SK-N-SH treated with all-trans-retinoic acid at 6 μM for 48 hours (cell line): ENCODE results near the gene FGD3.

ENCODE experiments used
- ATAC-seq: fragments of 200-7000 bp; cut with Tn5 transposase; 3 replicates; pipeline ENCODE4 v1.9.1; 2020; ENCODE audit warnings: mild to moderate bottlenecking, moderate library complexity
- ARNTL ChIP-seq: fragments of 450-650 bp; formaldehyde crosslinking; IDR thresholded peaks from 2 replicates; pipeline ENCODE4 v1.5.0; 2020; ENCODE audit warnings: low read depth, mild to moderate bottlenecking, moderate library complexity, borderline replicate concordance
- CREB5 ChIP-seq: fragments of 250-450 bp; sonication (Bioruptor Pico); IDR thresholded peaks from 2 replicates; pipeline ENCODE4 v1.5.1; 2020; ENCODE audit warnings: low read depth, mild to moderate bottlenecking, moderate library complexity
- CSDC2 ChIP-seq: fragments of 250-450 bp; sonication (Bioruptor Pico); IDR thresholded peaks from 2 replicates; pipeline ENCODE4 v1.5.0; 2020; ENCODE audit warnings: mild to moderate bottlenecking, moderate library complexity
- CSRNP3 ChIP-seq: fragments of 250-450 bp; sonication (Bioruptor Pico); IDR thresholded peaks from 2 replicates; pipeline ENCODE4 v1.5.1; 2021; ENCODE audit warnings: mild to moderate bottlenecking, moderate library complexity
- ESRRG ChIP-seq: fragments of 250-450 bp; sonication (Bioruptor Pico); IDR thresholded peaks from 2 replicates; pipeline ENCODE4 v1.6.1; 2021; ENCODE audit warnings: mild to moderate bottlenecking
- GLIS3 ChIP-seq: fragments of 250-450 bp; sonication (Bioruptor Pico); IDR thresholded peaks from 2 replicates; pipeline ENCODE4 v1.5.0; 2020; ENCODE audit warnings: mild to moderate bottlenecking, moderate library complexity
- ISL1 ChIP-seq: fragments of 250-450 bp; sonication (Bioruptor Pico); IDR thresholded peaks from 2 replicates; pipeline ENCODE4 v2.1.2; 2022; ENCODE audit warnings: mild to moderate bottlenecking, moderate library complexity
- OSR1 ChIP-seq: fragments of 250-450 bp; sonication (Bioruptor Pico); IDR thresholded peaks from 2 replicates; pipeline ENCODE4 v1.8.0; 2022; ENCODE audit warnings: moderate library complexity, mild to moderate bottlenecking, inconsistent platforms
- PATZ1 ChIP-seq: fragments of 250-450 bp; sonication (Bioruptor Pico); IDR thresholded peaks from 2 replicates; pipeline ENCODE4 v1.8.0; 2020; ENCODE audit warnings: mild to moderate bottlenecking, moderate library complexity, borderline replicate concordance
- POU6F1 ChIP-seq: fragments of 250-450 bp; sonication (Bioruptor Pico); IDR thresholded peaks from 2 replicates; pipeline ENCODE4 v1.8.0; 2021; ENCODE audit warnings: low read depth, mild to moderate bottlenecking, moderate library complexity, borderline replicate concordance
- PPARA ChIP-seq: fragments of 250-450 bp; sonication (Bioruptor Pico); IDR thresholded peaks from 2 replicates; pipeline ENCODE4 v1.5.0; 2020; ENCODE audit warnings: mild to moderate bottlenecking, borderline replicate concordance
- SNAI2 ChIP-seq: fragments of 250-450 bp; sonication (Bioruptor Pico); IDR thresholded peaks from 2 replicates; pipeline ENCODE4 v1.5.0; 2020; ENCODE audit warnings: mild to moderate bottlenecking, moderate library complexity
- TCF4 ChIP-seq: fragments of 250-450 bp; sonication (Bioruptor Pico); IDR thresholded peaks from 2 replicates; pipeline ENCODE4 v1.8.0; 2021; ENCODE audit warnings: mild to moderate bottlenecking, moderate library complexity, borderline replicate concordance
- TOX ChIP-seq: fragments of 250-450 bp; sonication (Bioruptor Pico); IDR thresholded peaks from 2 replicates; pipeline ENCODE4 v1.8.0; 2021; ENCODE audit warnings: mild to moderate bottlenecking, moderate library complexity, borderline replicate concordance
- TSHZ2 ChIP-seq: fragments of 250-450 bp; sonication (Bioruptor Pico); IDR thresholded peaks from 2 replicates; pipeline ENCODE4 v1.5.0; 2020; ENCODE audit warnings: mild to moderate bottlenecking, moderate library complexity
- ZC3H10 ChIP-seq: fragments of 250-450 bp; sonication (Bioruptor Pico); IDR thresholded peaks from 2 replicates; pipeline ENCODE4 v1.5.1; 2021; ENCODE audit warnings: mild to moderate bottlenecking, moderate library complexity
- ZFP3 ChIP-seq: fragments of 250-450 bp; sonication (Bioruptor Pico); IDR thresholded peaks from 2 replicates; pipeline ENCODE4 v1.5.0; 2020; ENCODE audit warnings: mild to moderate bottlenecking, moderate library complexity
- ZNF565 ChIP-seq: fragments of 450-650 bp; formaldehyde crosslinking; conservative IDR thresholded peaks from 2 replicates; pipeline ENCODE4 v1.5.0; 2020; ENCODE audit warnings: low read depth, mild to moderate bottlenecking, moderate library complexity
- ZNF70 ChIP-seq: fragments of 450-650 bp; formaldehyde crosslinking; IDR thresholded peaks from 2 replicates; pipeline ENCODE4 v1.5.0; 2020; ENCODE audit warnings: mild to moderate bottlenecking, moderate library complexity
- ZNF8 ChIP-seq: fragments of 450-650 bp; formaldehyde crosslinking; IDR thresholded peaks from 2 replicates; pipeline ENCODE4 v1.5.0; 2020; ENCODE audit warnings: mild to moderate bottlenecking, moderate library complexity

FGD3 gene

GRCh38 chr9:93077367-93077766 lies 130.0 kb downstream of the FGD3 start:
- TF ChIP-seq ZC3H10 (CRISPR knock-in tag) (no peak), ZFP3 (peak; percentile 92)
- no peak for ATAC-seq

GRCh38 chr9:93077811-93078210 lies 130.5 kb downstream of the FGD3 start:
- TF ChIP-seq CSDC2 (CRISPR knock-in tag): no peak
- no peak for TF ChIP-seq POU6F1 (CRISPR knock-in tag)
- no peak for TF ChIP-seq TCF4
- TF ChIP-seq ARNTL (CRISPR knock-in tag): no peak
- no peak for TF ChIP-seq TOX (CRISPR knock-in tag)
- no peak for TF ChIP-seq OSR1 (CRISPR knock-in tag)
- no peak for TF ChIP-seq PATZ1 (CRISPR knock-in tag)
- no peak for TF ChIP-seq ESRRG (CRISPR knock-in tag)
- TF ChIP-seq CREB5 (CRISPR knock-in tag): no peak
- TF ChIP-seq ZNF8: no peak
- TF ChIP-seq SNAI2 (CRISPR knock-in tag): no peak
- TF ChIP-seq ZFP3: no peak
- no peak for TF ChIP-seq ISL1 (CRISPR knock-in tag)
- TF ChIP-seq ZNF70: no peak
- no peak for TF ChIP-seq ZNF565 (CRISPR knock-in tag)
- no peak for TF ChIP-seq CSRNP3
- ATAC-seq: no peak

GRCh38 chr9:93079371-93079770 lies 132.0 kb downstream of the FGD3 start:
- TF ChIP-seq ZNF8: no peak
- no peak for TF ChIP-seq GLIS3
- TF ChIP-seq CSRNP3: no peak
- no peak for TF ChIP-seq OSR1 (CRISPR knock-in tag)
- no peak for TF ChIP-seq ISL1 (CRISPR knock-in tag)
- TF ChIP-seq TCF4: no peak
- no peak for TF ChIP-seq SNAI2 (CRISPR knock-in tag)
- no peak for TF ChIP-seq CSDC2 (CRISPR knock-in tag)
- ATAC-seq: no peak

GRCh38 chr9:93080406-93080805 lies 133.1 kb downstream of the FGD3 start:
- TF ChIP-seq ZFP3 (no peak), TCF4 (no peak), CREB5 (CRISPR knock-in tag) (no peak), ISL1 (CRISPR knock-in tag) (no peak), TSHZ2 (no peak), ZNF8 (no peak), POU6F1 (CRISPR knock-in tag) (no peak), CSRNP3 (no peak), ARNTL (CRISPR knock-in tag) (no peak), PPARA (CRISPR knock-in tag) (no peak), OSR1 (CRISPR knock-in tag) (no peak), ZC3H10 (CRISPR knock-in tag) (no peak)

More at GRCh38 chr9:93080406-93080805, 133.1 kb downstream of the FGD3 start:
- ATAC-seq: no peak
